Lung microvascular endothelial cell (primary cell): ENCODE data around the gene SRGN. TPM values are rescaled to one million over a fixed set of nuclear protein-coding genes. Genes with fewer than 3 reads are reported as not detected.
A peak's percentile ranks its signal among the peaks of the same experiment; 100 is the strongest.

Experiments
- DNase-seq, 2 donors: peaks; one replicate each; pipeline versions ENCODE4 v3.0.0 to v3.0.0-alpha.2; 2010; ENCODE audit warnings: low read depth in 2 of 2
- total RNA-seq: library from RNA; depleted of rRNA; stranded (reverse); fragments of >200 nt; gene quantifications from 2 replicates; pipeline ENCODE4 v1.2.1, GENCODE V29; 2014

Gene SRGN
- total RNA-seq, 1 donor from 2014 or later: 227 TPM

DNA sequence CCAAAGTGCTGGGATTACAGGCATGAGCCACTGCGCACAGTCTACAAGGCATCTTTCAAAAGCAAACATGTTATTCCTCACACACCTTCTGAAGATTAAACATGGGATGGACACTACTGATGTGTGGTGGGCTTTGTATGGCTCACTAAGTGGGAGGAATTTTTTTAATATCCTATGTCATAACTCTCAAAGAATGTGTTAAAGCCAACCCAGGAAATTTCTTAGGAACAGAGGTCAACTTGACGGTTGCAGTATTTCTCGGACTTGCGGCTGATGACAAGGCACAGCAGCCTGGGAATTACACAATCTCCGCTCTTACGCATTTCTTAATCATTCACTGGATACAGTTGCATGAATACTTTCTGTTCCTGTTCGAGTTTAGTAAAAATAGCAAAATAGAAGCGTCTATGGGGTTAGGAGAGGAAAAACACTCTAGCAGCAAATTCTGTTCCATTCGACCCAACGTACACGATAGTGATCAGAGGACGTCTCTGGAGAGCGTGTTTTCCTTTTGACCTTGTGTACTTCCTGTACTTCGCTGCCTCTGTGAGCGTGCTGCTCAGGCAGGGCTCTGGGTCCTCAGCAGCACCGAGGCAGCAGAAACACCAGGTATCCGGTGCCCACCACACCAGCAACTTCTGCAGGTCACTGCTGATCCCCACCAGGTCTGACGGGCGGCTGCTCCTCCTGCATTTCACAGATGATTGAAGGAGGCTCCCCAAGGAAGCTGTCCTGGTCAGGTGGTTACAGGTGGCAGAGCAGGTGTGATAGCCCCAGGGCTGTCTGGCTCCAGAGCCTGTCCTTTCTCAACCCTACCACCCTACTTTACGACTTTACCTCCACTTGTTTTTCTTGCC is 26.4 kb upstream of the SRGN start:
- DNase-seq: peak; percentile 62 to 98

DNA sequence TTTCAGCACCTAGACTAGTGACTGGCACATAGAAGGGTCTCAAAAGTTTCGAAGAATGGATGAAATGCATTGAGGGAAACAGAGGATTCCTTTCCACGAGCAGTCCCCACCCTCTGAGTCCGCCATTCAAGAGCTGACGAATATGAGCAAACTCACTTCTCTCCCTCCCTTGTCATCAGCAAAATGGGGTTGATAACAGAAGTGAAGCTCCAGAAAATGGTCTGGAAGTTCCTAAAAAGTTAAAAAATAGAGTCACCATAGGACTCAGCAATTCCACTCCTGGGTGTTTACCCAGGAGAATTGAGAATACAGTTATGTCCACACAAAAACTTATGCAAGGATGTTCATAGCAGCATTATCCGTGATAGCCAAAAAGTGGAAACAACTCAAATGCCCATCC is 25.0 kb upstream of the SRGN start:
- no peak for DNase-seq

DNA sequence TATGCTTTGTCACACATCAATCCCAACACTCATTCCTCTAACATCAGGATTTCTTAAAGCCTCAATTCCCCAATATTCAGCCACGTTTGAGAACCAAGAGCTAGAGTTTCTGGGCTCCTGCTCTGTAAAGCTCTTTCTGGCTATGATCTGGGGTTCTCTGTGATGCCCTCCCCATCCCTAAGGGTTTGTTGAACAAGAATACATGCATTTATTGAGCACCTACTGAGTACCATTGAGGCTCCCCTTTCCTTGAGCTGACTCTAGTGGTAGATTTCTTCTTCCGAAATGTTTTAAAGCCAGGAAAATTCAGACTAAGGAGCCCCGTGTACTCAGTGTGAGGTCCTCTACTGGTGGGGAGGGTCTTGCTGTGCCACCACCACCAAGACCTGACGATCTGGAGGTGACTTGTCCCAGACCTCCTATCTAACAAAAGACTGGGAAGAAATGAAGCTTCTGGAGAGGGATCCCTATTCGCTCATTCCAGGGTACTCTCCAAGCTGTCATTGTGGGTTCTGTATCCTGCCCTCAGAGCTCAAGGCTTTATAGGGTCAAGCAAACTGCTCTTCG is 23.1 kb upstream of the SRGN start:
- DNase-seq: no peak

DNA sequence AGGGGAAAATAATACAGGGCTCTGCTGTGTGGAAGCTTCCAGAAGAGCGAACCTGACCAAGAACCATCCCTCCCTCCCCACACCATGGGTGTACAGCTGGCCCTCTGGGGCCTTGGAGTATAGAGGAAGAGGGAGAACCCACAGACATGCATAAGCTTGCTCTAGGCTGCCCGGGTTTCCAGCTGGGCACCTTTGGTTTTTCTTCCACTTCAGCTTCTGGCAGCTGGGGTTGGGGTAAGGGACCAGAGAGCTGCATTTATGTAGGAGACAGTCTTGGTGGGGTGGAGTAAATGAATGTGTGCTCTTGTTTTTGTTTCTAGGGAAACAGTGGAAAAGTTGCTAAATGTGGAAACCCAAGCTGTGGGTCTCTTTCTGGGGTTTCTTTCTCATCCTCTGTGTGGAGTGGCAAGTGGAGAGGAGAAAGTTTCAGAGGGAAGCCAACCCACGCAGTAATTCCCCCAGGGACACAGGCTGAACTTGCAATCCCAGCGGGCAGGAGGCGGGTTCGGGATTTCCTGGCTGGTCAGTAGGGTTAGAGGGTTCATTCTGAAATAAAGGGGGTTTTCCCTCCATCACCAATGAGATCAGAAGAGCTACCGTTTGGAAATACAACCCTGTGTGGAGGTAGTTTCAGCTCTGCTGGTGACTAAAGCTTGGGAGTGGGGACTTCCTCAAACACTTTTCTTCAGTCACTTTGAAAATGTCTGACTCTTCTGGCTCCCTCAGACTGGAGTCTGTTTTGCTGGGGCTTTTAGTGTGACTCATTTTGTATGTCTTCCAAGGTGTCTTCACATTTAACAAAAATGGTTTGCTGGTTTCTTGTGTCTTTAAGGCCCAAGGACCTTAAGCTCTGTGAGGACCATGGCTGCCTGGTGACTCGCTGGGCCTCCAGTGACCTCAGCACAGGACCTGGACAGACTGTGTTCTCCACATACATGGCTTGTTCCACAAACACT is 22.2 kb upstream of the SRGN start:
- DNase-seq: peak; percentile 40 to 71

DNA sequence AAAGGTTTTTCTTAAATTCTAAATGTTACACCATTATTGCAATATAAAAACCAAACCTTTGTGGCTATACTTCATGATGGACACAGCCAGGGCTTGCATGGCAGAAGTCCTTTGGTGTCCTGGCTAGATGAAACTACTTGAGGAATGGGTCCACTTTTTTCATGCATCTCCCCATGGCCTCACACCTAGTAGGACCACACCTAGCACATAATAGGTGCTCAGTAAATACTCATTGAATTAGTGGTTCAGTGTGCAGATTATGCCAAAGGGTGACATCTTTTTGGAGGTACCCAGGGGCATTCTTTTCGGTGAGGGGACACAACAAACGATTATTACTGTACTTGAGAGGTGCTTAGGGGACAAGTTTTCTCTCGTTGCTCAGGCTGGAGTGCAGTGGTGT is 20.7 kb upstream of the SRGN start:
- DNase-seq: no peak

DNA sequence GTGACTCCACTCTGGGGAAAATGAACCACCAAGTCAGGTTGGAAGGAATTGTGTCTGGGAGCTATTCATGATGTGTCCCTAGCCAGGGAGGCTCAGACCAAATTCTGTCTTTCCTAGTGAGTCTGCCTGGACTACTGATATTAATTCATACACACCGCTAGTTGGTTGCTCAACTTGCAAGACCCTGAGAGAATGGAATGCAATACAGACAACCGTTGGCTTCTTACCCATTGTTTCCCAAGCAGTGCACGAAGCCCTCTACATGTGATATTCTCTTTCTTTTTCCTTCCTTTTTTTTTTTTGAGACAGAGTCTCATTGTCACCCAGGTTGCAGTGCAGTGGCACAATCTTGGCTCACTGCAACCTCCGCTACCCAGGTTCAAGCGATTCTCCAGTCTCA is 19.4 kb upstream of the SRGN start:
- DNase-seq: no peak

DNA sequence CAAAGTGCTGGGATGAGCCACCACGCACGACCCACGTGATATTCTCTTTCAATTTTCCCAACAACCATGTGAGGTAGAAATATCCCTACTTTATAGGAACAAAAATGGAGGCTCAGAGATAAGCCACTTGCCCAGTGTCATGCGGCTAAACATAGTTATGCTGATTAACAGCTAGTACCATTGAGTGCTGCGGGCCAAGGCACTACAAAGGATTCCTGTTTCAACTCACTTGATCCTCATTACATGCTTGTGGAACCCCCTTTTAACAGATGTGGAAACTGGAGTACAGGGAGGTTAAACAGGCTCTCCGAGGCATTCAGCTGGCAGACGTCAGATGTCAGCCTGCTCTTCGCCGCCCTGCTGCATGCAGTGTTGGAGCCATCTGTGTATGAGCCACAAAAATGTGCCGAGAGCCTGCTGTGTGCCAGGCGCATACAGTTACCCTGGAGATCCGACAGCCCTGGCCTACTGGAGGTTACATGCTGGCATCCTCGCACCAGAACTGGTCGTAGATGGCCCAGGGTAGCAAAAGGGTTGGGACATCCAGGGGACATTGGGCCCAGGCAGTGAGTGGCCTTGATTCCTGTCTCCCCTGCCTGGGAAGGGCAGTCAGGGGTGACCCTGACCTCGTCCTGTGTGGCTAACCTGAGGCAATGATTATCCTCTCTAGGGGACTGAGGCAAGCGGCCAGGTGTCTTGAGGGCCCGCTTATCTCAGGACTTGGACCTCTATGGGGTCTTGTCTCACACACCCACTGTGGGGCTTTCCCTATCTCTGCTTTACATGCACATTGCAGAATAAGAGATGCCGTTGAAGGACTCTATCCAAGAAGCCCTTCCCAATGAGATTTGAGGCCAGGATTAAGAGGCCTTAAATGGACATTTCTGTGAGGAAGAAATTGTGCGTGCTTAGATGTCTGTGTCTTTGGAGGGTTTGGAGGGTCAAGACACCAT is 18.5 kb upstream of the SRGN start:
- DNase-seq: no peak

DNA sequence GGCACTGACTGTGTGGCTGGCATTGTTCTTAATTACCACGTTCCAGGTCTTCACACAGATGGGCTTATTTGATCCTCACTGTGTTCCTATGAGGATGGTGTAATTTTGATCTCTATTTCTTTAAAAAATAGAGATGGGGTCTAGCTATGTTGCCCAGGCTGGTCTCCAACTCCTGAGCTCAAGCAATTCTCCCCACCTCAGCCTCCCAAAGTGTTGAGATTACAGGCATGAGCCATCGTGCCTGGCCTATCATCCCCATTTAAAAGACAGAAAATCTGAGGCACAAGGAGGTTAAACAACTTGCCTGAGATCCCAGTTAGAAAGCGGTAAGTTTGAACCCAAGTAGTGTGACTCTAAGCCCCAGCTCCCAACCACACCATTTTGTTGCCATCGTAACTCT is 17.0 kb upstream of the SRGN start:
- no peak for DNase-seq

DNA sequence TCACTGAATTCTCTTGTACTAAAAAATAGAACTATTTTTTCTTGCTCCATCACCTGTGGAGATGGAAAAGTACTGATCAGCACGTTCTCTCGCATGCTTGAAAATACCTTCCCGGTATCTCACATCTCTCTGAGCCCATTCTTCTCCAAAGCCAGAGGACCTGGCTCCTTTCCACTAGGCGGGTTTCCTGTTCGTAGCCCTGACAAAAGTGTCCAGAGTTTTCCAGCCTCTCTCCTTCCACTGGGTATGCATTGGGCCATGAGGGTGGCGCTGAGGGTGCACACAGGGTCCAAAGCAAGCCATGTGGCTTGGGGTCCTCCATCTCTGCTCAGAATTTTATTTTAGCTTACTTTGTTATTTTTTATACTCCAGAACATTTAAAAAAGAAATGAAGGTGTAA is 16.3 kb upstream of the SRGN start:
- DNase-seq: peak; percentile 43 to 49

DNA sequence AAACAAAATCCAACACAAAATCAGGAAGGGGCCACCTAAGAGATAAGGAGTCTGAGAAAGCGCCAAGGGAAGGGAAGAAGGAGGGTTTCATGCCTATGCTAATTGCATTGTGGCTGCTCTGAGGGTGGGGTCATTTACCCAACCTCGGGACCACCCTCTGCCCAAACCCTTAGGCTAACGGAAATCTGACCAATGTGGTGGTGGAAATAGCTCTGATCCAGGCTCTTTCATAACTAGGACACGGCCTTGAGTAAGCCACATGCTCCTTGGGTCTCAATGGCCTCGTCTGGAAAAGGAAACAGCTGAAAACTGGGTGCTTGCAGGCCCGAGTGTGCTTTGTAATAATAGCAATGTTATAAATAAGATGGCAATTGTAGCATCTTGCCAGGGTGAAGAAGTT is 14.9 kb upstream of the SRGN start:
- DNase-seq: no peak

DNA sequence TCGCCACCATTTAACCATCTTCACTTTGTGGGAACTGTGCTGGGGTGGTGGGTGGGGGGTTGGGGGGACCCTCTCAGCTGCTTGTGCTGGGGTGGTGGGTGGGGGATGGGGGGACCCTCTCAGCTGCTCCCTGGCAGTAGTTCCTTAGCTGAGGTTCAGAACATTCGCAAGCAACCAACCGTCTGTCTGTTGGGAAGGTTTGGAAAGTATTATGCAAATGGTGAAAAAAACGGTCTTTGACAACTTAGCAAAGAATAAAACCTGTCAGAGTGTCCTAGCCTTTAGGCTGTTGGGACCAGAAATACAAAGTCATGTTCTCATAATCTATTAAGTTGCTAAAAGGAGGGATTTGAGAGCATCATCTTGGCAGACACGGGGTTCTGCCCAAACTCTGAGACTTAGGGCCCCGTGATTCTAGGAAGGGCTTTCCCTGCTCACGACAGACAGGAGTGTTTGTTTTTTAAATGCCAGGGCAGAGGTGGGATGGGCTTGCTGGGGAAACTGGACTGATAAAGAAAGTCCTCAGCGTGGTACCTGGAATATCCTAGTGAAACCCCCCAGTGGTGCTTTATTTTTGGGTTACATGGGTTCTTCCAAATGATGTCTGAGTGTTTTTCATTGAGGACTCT is 14.1 kb upstream of the SRGN start:
- no peak for DNase-seq

DNA sequence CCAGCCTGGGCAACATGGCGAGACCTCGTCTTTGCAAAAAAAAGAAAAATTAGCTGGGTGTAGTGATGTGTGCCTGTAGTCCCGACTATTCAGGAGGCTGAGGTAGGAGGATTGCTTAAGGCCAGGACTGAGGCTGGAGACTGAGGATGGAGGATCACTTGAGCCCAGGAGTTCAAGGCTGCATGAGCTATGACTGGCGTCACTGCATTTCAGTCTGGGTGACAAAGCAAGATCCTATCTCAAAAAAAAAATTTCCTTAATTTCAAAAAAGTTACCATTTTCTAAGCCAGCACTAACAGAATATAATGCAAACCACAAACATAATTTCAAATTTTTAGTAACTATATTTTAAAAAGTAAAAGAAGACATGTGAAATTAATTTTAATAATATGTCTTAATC is 13.4 kb upstream of the SRGN start:
- DNase-seq: no peak

DNA sequence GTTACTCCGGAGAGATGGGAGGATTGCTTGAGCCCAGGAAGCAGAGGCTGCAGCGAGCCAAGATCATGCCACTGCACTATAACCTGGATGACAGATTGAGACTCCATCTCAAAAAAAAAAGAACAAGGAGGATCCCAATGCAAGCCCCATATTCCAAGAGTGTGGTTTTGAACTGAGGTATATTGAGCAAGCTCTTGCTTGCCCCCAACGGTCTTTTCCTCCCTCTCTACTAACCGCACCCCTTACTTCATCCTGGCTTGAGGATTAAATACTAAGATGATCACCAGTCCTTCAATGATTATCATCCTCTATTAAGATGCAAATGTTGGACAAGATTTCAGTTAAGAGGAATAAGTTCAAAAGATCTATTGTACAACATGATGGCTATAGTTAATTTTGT is 12.5 kb upstream of the SRGN start:
- DNase-seq: no peak

DNA sequence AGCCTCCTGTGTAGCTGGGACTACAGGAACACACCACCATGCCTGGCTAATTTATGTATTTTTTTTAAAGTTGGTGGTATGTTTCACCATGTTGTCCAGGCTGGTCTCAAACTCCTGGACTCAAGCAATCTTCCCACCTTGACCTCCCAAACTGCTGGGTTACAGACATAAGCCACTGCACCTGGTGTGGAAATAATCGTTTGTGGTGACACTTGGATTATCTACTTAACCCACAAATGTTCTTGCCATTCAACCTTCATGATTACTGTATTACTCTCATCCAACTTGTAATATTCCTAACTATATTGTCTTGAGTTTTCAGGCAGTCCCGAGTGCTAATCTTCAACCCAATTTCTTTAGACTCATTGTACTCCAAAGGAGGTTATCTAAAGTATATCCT is 9.6 kb upstream of the SRGN start:
- no peak for DNase-seq

DNA sequence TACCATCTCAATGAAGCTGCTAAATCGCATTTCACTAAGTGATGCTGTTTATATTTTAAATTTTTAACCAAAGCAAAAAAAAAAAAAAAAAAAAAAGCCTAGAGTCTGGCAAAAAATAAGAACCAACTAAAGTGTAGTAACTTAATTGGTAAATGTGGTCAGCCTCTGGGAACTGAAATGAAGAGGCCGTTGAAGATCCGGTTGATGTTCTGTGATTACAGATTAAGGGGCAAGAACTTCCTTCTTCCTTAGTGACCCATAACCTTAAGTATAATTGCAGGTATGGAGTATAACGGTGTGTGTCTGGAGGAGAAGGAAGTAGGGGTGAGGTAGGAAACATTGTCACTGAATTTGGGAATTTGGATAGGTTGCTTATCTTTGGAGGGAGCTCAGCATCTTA is 7.7 kb upstream of the SRGN start:
- no peak for DNase-seq

DNA sequence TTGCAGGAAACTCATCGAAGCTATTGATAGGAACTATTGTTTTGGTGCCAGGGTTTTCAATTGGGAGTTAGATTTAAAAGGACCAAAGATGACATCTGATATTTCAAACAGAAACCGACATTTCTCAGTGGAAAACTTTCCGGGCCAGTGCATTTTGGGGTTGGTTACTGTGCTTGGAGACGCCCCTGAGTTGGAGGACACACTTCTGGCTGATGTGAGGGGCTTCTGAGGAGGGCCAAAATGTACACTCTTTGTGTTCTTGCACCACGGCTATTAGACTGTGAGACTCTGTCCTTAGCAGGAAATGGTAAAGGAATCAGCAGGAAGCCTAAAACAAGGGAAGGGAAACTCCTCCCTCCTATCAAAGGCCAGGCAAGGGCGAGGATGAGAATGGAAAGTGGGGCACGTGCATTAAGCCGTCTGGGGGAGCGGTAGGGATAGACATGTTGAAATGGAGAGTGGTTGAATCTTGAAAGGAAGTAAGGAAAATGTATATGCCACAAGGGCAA is 1.8 kb upstream of the SRGN start:
- peak; percentile 37 to 80 for DNase-seq

DNA sequence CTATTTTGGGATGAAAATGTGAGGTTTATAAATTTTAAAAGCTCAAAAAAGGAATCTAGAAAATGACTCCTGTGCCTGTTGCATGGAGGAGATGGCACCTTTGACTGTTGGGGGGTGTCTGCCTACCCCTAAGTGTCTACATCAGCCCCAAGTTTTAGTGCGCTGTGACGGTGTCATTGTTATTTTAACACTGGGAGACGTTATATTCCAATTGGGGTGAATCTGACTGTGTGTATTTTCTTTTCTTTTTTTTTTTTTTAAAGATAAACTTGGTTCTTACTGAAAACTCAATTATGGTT is 517 bp downstream of the SRGN start:
- no peak for DNase-seq

DNA sequence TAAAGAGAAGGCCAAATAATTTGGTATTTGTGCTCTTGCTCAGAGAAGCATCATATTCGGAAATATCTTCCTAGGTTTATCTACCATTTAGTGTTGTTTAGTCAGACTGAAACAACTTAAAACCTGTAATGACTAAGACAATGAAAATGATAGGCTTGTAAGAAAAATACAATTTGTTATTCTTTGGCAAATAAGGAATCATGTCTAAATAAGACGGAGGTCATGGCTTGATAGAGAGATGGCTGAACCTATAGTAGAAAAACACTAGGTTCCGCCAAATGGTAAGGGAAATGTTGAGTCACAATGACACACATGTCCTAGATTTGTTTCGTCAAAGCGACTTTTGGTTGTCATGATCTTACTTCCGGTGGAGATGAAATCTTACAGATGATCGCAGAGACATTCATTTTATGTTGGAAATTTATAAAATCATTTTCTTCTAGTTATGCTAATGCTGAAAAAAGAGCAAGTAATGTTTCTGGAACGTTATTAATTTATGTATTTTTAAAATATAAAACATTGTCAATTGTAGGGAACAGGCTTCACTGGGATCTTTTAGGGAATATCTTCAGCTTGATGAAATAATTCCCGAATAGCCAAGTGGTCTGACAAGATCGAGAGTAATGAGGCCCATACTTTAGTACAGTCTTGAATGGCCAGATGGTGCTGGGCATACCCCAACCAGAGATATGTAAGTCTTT is 1.0 kb downstream of the SRGN start:
- DNase-seq: peak; percentile 89 to 92

DNA sequence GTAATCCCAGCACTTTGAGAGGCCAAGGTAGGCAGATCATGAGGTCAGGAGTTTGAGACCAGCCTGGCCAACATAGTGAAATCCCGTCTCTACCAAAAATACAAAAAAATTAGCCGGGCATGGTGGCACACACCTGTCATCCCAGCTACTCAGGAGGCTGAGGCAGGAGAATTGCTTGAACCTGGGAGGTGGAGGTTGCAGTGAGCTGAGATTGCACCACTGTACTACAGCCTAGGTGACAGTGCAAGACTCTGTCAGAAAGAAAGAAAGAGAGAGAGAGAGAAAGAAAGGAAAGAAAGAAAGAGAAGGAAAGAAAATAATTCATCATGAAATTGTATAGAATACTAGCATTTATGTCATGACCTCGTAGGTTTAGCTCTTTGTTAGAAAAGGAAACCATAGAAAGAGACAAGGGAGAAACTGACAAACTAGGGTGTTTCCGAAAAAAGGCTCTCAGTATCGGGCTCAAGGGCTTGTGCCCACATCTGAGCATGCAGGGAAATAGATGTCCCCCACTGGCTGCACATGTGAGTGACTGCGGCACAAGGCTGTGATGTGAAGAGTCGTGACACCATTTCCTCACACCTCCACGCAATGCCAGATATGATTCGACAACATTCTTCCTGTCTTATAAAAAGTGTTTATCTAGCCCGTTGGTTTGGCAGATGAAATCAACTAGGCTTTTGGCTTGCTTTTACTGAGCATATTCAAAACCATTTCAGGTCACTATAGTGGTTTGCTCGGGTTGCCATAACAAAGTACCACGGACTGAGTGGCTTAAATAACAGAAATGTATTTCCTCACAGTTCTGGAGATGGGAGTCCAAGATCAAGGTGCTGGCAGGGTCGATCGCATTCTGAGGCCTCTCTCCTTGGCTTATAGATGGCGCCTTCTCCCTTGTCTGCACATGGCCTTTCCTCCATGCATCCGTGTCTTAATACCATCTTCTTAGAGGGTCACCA is 2.0 kb downstream of the SRGN start:
- DNase-seq: peak; percentile 84 to 97
